GM10847 (cell line): ENCODE results near the gene UBASH3A.

Experiments used
- POLR2A ChIP-seq: IDR thresholded peaks from 2 replicates; pipeline ENCODE4 v1.6.1; 2011; ENCODE audit not compliant: insufficient read length; ENCODE audit errors: extremely low read depth

The UBASH3A gene

DNA sequence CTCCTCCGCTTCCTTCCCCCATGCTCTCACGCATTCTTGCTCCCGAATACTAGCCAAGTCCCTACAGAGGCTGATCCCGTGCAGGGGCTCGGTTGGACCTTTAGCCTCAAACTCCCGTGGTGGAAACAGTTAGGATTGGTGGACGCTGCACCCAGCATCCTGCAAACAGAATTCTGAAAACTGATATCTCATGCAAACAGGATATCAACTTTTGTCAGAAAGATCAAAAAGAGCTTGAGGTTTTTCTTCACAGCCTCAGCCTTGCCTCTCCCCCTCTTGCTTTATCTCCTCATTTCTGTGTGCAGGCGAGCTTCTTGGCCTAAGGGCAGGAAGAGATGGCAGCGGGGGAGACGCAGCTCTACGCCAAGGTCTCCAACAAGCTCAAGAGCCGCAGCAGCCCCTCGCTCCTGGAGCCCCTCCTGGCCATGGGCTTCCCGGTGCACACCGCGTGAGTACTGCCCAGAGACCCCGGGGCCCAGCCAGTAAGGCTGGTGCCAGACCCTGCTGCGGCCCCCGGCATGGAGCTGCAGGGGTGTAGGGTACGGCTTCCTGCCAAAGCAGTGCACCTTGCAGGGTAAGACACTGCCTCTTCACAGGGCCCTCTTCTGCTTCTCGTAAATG, at the start of gene UBASH3A:
TSS of gene UBASH3A (plus strand) at position 292 of the 621 bp plus-strand sequence. CDS start at position 336, 44 bp downstream.
- TF ChIP-seq POLR2A = no peak

GRCh38 chr21:42356046-42356445, 47.7 kb upstream of the UBASH3A start:
- no peak for TF ChIP-seq POLR2A

- no peak for TF ChIP-seq POLR2A
Measured at GRCh38 chr21:42356650-42357049, 47.1 kb upstream of the UBASH3A start.

- TF ChIP-seq POLR2A = no peak
Measured at GRCh38 chr21:42357307-42357706, 46.4 kb upstream of the UBASH3A start.

DNA sequence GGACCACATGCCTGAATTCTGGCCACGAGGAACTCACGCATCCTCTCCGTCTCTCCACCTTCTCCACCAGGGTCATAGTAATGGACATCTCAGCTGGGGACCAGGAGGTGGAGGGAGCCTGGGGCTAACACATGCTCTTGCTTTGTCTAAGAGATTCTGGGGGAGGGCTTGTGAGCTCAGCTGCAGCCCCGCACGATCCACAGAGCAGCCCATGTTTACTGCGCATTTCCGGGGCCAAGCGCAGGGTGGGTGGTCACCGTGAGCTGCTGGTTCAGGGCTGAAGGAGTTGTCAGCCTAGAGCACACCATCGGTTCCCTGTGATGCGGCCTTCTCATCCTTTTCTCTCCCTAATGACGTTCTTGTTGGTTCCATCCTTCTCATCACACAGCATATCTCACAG, 45.4 kb upstream of the UBASH3A start:
- no peak for TF ChIP-seq POLR2A

DNA sequence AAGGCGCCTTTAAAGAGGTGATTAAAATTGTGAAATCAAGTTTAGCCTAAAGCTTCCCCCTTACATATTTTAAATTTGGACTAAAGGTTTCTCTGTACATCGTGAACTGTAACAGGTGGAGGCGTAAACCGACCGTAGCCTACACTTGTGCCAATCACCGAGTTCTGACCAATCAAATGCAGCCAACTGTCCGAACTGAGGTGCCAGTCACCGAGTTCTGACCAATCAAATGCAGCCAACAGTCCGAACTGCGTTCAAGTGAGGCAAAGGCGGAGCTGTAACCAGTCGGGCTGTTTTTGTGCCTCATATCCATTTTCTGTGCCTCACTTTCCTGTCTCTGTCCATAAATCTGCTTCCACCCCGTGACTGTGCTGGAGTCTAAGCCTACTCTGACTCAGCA, 44.8 kb upstream of the UBASH3A start:
- TF ChIP-seq POLR2A = no peak

DNA sequence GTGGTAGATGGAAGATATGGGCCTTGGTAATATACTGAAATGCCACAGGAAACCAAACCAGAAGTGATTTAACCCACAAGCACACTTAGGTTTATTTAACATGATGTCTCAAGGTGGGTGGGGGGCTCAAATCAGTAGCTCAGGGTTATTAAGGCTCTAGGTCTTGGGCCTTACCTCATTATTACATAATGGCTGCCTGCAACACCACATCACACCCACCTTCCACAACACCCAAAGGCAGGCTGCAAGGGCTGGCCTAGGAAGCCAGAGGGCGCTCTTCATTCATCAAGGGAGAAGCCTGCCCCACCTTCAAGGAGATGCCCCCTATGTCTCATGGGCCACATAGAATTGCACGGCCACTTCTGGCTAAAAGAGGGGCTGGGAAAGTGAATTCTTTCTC, 43.4 kb upstream of the UBASH3A start:
- no peak for TF ChIP-seq POLR2A

DNA sequence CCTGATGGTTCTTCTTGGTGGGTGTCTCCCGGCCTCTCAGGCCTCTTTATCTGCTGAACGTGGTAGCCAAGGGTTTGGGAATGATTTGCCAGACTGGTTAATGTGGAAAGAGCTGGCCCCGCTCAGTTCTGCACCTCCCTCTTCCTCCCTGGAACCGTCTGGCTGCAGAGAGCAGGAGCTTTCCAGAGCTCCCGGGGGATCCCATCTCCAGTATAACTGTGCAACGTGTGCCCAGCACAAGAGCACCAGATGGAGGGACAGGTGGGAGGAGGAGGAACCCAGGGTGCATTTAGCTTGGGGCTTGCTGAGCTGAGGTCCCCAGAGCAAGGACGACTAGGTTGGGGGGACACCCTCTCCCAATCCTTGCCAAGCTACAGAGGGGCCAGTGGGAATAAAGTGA, 42.4 kb upstream of the UBASH3A start:
- TF ChIP-seq POLR2A = no peak

GRCh38 chr21:42362198-42362597, 41.5 kb upstream of the UBASH3A start:
- TF ChIP-seq POLR2A = no peak

DNA sequence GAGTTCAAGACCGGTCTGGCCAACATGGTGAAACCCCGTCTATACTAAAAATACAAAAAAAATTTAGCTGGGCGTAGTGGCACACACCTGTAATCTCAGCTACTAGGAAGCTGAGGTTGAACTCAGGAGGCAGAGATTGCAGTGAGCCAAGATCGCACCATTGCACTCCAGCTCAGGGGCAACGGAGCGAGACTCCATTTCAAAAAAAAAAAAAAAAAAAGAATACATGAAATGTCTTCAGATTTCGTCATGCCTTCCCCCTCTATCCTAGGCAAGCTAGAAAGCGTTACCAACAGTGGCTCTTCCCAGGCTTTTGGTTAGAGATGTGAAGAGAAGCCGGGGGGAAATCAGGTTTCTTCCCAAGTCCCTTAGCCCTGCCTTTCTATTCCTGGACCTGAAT, 41.0 kb upstream of the UBASH3A start:
- TF ChIP-seq POLR2A = no peak

DNA sequence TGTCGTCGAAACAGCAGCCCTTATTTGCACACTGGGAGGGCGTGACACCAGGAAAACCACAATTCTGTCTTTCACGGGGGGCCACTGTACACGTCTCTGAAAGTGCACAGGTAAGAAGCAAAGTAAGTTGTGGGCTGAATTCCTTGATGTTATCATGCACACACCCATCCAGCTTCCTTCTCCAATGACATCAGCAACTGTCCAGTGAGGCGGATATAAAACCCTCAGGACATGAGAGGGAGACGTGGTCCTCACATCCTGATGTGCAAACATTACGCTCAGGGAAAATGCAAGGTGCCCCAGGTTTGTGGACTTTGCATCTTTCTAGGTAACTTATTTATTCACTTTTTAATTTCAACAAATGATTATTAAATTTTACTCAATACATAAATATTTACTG, 40.4 kb upstream of the UBASH3A start:
- TF ChIP-seq POLR2A = no peak

GRCh38 chr21:42364304-42364865, 39.3 kb upstream of the UBASH3A start:
- no peak for TF ChIP-seq POLR2A

- TF ChIP-seq POLR2A = no peak
Measured at GRCh38 chr21:42365770-42366169, 37.9 kb upstream of the UBASH3A start.

DNA sequence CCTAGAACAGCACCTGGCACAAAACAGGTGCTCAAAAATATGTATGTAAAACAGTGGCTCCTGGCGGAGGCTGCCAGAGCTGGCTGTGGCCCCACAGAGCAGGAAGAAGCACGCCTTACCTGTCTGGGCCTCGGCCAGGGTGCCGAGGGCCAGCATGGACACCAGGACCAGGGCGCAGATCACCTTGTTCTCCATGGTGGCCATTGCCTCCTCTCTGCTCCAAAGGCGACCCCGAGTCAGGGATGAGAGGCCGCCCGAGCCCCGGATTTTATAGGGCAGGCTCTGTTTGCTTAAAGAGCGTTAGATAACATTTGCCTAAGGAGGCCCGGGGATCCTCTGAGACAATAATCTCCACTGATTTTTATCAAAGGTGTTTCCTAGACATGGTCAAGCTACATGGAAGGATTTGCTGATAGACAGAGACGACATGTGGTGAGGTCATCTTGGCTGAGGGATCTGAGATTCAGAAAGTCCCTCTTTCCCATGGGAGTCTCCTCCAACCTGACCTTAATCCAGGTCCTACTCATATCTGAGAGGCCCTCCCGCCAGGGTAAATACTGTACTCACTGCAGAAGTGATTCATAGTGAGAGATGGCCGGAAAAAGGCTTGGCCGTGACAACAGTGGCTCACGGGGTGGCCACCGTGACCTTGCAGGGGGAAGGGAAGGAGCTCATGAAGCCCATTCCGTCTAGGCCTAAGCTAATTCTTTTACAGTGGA, 37.3 kb upstream of the UBASH3A start, which contains the start of gene TFF1:
TSS of gene TFF1 (minus strand) at position 244 of the 719 bp plus-strand sequence. CDS start at position 204, 40 bp downstream.
- TF ChIP-seq POLR2A = no peak

DNA sequence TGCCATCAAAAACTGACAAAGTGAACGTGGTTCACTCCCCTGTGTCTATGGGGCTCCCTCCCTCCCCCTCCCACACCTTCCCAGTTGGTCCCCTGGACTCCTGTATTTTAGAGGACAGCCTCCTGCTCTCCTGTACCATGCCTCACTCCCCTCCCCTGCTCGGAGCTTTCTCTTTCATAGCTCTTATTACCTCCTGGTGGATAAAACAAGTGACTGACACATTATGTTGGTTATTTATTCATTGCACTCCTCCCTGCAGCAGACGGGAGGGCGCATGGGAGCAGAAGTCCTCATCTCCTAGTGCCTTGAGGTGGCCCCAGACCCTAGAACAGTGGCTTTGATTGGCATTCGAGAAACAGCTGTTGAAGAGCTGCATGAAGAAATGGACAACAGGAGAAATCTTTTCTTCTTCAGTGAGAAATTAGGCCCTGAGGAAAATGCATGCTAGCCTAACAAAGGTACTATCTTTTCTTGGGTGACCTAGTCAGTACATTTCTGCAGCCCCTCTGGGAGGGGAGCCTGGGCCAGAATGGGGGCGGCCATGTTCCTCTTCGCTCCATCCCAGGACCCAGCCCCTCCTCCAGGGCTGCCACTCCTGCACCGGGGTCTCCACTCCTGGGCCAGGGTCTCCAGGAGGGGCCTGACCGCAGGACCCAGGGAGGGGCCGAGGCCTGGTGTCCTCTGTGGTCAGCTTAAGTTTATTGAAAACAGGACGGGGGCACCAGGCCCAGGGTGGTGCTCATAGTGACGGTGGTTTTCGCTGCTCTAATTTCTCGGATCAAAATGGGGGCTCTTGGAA, 36.1 kb upstream of the UBASH3A start:
- TF ChIP-seq POLR2A = no peak
